CD4-positive, alpha-beta T cell treated with Interleukin-10 for 1 hour (primary cell): ENCODE results near the gene ABHD14A.

Experiments
- DNase-seq: peaks from one replicate; pipeline ENCODE4 v3.0.0-alpha.2; 2020

Gene ABHD14A

GRCh38 chr3:52021489-52022268, 46.8 kb downstream of the ABHD14A start:
- DNase-seq, result no peak

- no peak for DNase-seq
These were observed 47.6 kb downstream of the ABHD14A start for GRCh38 chr3:52022323-52023100.

GRCh38 chr3:52023101-52023770, 48.4 kb downstream of the ABHD14A start:
- no peak for DNase-seq

GRCh38 chr3:52023860-52024764, 49.2 kb downstream of the ABHD14A start:
- no peak for DNase-seq

GRCh38 chr3:52024765-52025452, 50.0 kb downstream of the ABHD14A start:
- no peak for DNase-seq

GRCh38 chr3:52025453-52025852, 50.6 kb downstream of the ABHD14A start:
- no peak for DNase-seq

- no peak for DNase-seq
These were observed 51.2 kb downstream of the ABHD14A start for GRCh38 chr3:52026041-52026440.

- no peak for DNase-seq
These were observed 53.7 kb downstream of the ABHD14A start for GRCh38 chr3:52028572-52028971.

GRCh38 chr3:52029053-52029452, 54.2 kb downstream of the ABHD14A start:
- DNase-seq, result no peak

GRCh38 chr3:52029535-52029934, 54.7 kb downstream of the ABHD14A start:
- no peak for DNase-seq
